Measurements from ENCODE around the gene EPHB1. TPM values are rescaled to one million over a fixed set of nuclear protein-coding genes. Genes with fewer than 3 reads are reported as not detected.

EPHB1 gene
- total RNA-seq, 1 experiment from 2014 or later = 0.73 TPM

- CTCF ChIA-PET = interaction anchor here (0.7 to 1.4 kb wide), 3 partner anchors 9 to 525 kb away, joined by 3 read pairs; no protein-coding TSS in a partner anchor
- Mint-ChIP-seq H3K4me3 (ENCODE audit: low read depth, unreplicated experiment) (no peak overlapping the region), H3K9me3 (ENCODE audit: low read depth, unreplicated experiment) (peaks cover 2% of the 10 kb centered on the region), H3K36me3 (ENCODE audit: insufficient read depth, unreplicated experiment) (no peaks in the 10 kb centered on the region), H3K27me3 (ENCODE audit: unreplicated experiment) (peaks cover 28% of the 10 kb centered on the region), H3K4me1 (ENCODE audit: low read depth, unreplicated experiment) (no peaks in the 10 kb centered on the region), H3K27ac (ENCODE audit: unreplicated experiment) (no peak overlapping the region)
- DNase-seq = no peak
- no peak for TF ChIP-seq CTCF (IDR thresholded peaks at IDR 0.05; ENCODE audit: unreplicated experiment)
- BruUV-seq (replicated peaks) = no TSS peak
- intact Hi-C loops (cut with micrococcal nuclease; ENCODE audit: unreplicated experiment) = no loop called here
Observed at GRCh38 chr3:135099734-135100355, 304.8 kb downstream of the EPHB1 start.

GRCh38 chr3:135100366-135100765 is 305.3 kb downstream of the EPHB1 start:
- BruUV-seq (replicated peaks) = no TSS peak
- Mint-ChIP-seq H3K9me3 (ENCODE audit: low read depth, unreplicated experiment) (peaks cover 4% of the 10 kb centered on the region), H3K4me1 (ENCODE audit: low read depth, unreplicated experiment) (no peaks in the 10 kb centered on the region), H3K4me3 (ENCODE audit: low read depth, unreplicated experiment) (no peak overlapping the region), H3K27ac (ENCODE audit: unreplicated experiment) (no peak overlapping the region), H3K36me3 (ENCODE audit: insufficient read depth, unreplicated experiment) (no peaks in the 10 kb centered on the region), H3K27me3 (ENCODE audit: unreplicated experiment) (peaks cover 22% of the 10 kb centered on the region)
- TF ChIP-seq CTCF (IDR thresholded peaks at IDR 0.05; ENCODE audit: unreplicated experiment) = no peak
- DNase-seq = no peak
- intact Hi-C loops (cut with micrococcal nuclease; ENCODE audit: unreplicated experiment) = no loop called here
- CTCF ChIA-PET = interaction anchor here (1.0 to 1.4 kb wide), 2 partner anchors 10 to 226 kb away, joined by 3 read pairs; no protein-coding TSS in a partner anchor

- Mint-ChIP-seq H3K4me1 (ENCODE audit: low read depth, unreplicated experiment) (peaks cover 19% of the 10 kb centered on the region), H3K36me3 (ENCODE audit: insufficient read depth, unreplicated experiment) (peaks cover 9% of the 10 kb centered on the region), H3K9me3 (ENCODE audit: low read depth, unreplicated experiment) (peaks cover 2% of the 10 kb centered on the region), H3K27ac (ENCODE audit: unreplicated experiment) (no peak overlapping the region), H3K4me3 (ENCODE audit: low read depth, unreplicated experiment) (no peak overlapping the region), H3K27me3 (ENCODE audit: unreplicated experiment) (peaks cover 13% of the 10 kb centered on the region)
- CTCF ChIA-PET = no interaction called here
- DNase-seq = no peak
- no TSS peak for BruUV-seq (replicated peaks)
- intact Hi-C loops (cut with micrococcal nuclease; ENCODE audit: unreplicated experiment) = no loop called here
- TF ChIP-seq CTCF (IDR thresholded peaks at IDR 0.05; ENCODE audit: unreplicated experiment) = no peak
Observed at GRCh38 chr3:135103917-135104316, 308.9 kb downstream of the EPHB1 start.

GRCh38 chr3:135106445-135106844 is 311.4 kb downstream of the EPHB1 start:
- peak overlapping the region; percentile 52 for H3K27ac Mint-ChIP-seq (ENCODE audit: unreplicated experiment)

More at GRCh38 chr3:135106445-135106844, 311.4 kb downstream of the EPHB1 start:
- peaks cover 2% of the 10 kb centered on the region for H3K9me3 Mint-ChIP-seq (ENCODE audit: low read depth, unreplicated experiment)
- CTCF ChIA-PET = interaction anchor here (0.5 to 1.0 kb wide), 2 partner anchors 22 to 836 kb away, joined by 3 to 6 read pairs; no protein-coding TSS in a partner anchor
- peaks cover 19% of the 10 kb centered on the region for H3K4me1 Mint-ChIP-seq (ENCODE audit: low read depth, unreplicated experiment)
- TF ChIP-seq CTCF (IDR thresholded peaks at IDR 0.05; ENCODE audit: unreplicated experiment) = no peak
- peaks cover 3% of the 10 kb centered on the region for H3K27me3 Mint-ChIP-seq (ENCODE audit: unreplicated experiment)
- intact Hi-C loops (cut with micrococcal nuclease; ENCODE audit: unreplicated experiment) = loop anchor here (1.0 to 5.0 kb wide), 2 partner anchors 19 to 1669 kb away; no protein-coding TSS in a partner anchor
- no peak overlapping the region for H3K4me3 Mint-ChIP-seq (ENCODE audit: low read depth, unreplicated experiment)
- no TSS peak for BruUV-seq (replicated peaks)
- peak; percentile 92 for DNase-seq
- peaks cover 9% of the 10 kb centered on the region for H3K36me3 Mint-ChIP-seq (ENCODE audit: insufficient read depth, unreplicated experiment)

All from Calu3 (cell line).